ENCODE data around the gene BZW1.

The BZW1 gene

DNA sequence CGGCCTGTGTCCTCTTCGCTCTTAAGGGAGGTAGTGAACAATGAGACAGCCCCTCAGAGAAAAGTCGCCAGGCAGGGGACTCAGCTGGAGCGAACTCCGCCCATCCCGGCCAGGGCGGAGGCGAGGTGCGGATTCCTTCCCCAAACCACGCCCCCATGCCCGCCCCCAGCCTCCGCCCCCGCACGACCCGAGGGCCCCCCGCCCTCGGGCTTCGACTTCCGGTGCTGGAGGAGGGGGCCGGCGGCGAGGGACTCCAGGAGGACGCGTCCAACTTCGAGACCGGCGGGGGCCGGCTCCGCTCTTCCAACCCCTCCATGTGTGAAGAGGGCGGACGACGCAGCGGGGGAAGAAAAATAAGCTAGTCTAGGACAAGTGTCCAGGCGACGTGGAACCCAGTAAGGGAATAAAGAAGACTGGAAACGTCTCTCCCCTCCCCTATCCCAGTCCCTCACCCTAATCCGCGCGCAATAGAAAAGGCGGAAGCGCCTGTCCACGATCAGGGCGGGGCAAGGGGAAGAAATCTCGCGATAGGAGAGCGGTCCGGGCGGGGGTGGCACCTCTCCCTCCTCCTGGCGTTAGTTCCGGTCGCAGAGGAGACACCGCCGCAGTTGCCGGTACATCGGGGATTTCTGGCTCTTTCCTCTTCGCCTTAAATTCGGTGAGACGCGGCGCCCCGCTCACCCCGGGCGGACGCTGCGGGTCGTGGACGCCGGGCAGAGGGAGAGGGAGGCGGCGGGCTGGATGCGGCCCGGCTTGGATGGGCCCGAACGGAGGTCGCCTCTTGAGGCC lies at the start of gene BZW1:
Gene BZW1, plus strand, starts transcription at position 578 of the 789 bp plus-strand sequence. CDS start 1,308 bp downstream, outside the sequence.
- peak; percentile 90 for DNase-seq (ENCODE audit: low read depth)

- DNase-seq (ENCODE audit: low read depth) = no peak
Observed at GRCh38 chr2:200762127-200762526, 49.6 kb upstream of the BZW1 start.

GRCh38 chr2:200763422-200763821 lies 48.3 kb upstream of the BZW1 start:
- no peak for DNase-seq (ENCODE audit: low read depth)

GRCh38 chr2:200765139-200765951 lies 46.4 kb upstream of the BZW1 start:
- DNase-seq (ENCODE audit: low read depth) = peak; percentile 28

DNA sequence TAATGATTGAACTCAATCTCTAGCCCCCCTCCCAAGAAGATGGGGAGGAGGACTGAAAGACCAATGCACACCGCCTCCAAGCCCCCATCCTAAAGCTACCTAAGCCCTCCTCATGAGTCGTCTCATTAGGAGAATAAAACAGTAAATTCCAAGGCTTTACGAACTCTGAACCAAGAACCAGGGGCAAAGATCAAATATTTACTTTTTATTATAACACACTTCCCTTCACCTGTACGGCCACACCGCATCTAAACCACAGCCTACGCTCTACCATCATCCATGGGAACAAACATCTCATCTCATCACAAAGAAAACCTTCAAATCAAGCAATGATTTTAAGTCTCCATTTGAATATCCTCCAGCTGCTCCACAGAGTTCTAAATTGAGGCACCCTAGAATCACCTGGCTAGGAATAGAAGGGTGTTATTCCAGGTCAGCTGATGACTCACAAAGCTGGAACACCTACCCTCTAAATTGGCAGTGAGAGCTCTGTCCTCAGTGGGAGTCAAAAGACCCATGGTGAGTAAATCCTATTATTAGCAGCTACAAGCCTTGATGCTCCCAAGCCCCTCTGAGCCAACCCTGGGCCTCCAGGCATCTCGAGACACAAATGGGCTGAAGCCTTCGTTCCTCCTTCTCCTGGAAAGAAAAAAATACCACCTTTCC lies 45.6 kb upstream of the BZW1 start:
- no peak for DNase-seq (ENCODE audit: low read depth)

- DNase-seq (ENCODE audit: low read depth) = no peak
Observed at GRCh38 chr2:200767111-200767885, 44.4 kb upstream of the BZW1 start.

- no peak for DNase-seq (ENCODE audit: low read depth)
Observed at GRCh38 chr2:200770847-200771246, 40.9 kb upstream of the BZW1 start.

GRCh38 chr2:200772620-200773019 lies 39.1 kb upstream of the BZW1 start:
- DNase-seq (ENCODE audit: low read depth) = no peak

- DNase-seq (ENCODE audit: low read depth) = no peak
Observed at GRCh38 chr2:200773083-200773482, 38.6 kb upstream of the BZW1 start.

DNA sequence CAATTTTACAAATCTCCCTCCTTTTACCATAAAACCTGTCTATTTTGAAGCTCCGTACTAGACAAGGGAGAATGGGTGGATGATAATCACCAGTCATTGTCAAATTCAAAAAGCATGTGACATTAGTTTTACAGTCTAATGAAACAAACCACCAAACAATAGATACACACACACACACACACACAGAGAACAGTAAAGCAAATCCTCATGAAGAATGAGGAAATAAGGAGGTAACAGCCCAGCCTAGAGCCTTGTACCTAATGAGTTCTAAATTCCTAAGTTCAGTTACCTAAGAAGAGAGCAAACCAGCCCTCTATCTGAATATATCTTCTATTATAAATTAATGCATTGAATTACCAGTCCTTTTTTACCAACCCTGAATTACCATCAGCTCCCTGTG lies 36.8 kb upstream of the BZW1 start:
- no peak for DNase-seq (ENCODE audit: low read depth)

DNA sequence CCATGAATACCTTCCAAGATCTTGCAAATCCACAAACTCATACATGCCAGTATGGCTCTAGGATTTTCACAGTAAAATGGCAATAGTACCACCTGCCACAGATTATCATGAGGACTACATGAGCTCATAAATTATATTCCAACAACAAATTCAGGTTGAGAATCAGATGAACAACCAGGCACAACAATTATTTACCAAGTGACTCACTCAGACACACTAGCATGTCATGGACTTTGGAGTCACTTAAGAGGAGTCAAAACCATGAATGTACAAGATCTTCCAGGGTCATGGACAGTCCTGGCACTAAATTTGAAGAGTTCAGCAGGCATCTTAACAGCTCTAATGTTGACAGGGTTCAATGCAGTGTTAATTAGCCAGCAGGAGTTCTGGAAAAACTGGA lies 34.4 kb upstream of the BZW1 start:
- no peak for DNase-seq (ENCODE audit: low read depth)

- no peak for DNase-seq (ENCODE audit: low read depth)
Observed at GRCh38 chr2:200778038-200778437, 33.7 kb upstream of the BZW1 start.

- DNase-seq (ENCODE audit: low read depth) = no peak
Observed at GRCh38 chr2:200779214-200779613, 32.5 kb upstream of the BZW1 start.

GRCh38 chr2:200781616-200782015 lies 30.1 kb upstream of the BZW1 start:
- DNase-seq (ENCODE audit: low read depth) = no peak

DNA sequence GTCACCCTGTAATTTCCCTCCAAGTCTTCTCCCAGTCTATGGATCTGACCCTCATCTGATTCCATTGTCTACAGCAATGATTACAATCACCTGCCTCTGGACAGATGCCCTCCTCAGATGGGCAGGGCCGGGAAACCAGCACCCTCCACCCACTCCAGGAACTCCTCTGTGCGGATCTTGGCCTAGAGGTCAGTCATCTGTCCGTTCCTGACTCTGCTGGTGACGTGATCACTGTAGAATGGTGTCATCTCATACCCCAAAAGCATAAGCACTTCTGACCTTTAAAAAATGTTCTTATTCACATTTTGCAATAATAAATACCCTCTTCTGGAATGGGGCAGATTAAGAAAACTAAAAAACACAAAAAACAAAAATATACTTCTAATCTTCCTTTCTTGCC lies 29.5 kb upstream of the BZW1 start:
- no peak for DNase-seq (ENCODE audit: low read depth)

- DNase-seq (ENCODE audit: low read depth) = no peak
Observed at GRCh38 chr2:200784215-200784614, 27.5 kb upstream of the BZW1 start.

DNA sequence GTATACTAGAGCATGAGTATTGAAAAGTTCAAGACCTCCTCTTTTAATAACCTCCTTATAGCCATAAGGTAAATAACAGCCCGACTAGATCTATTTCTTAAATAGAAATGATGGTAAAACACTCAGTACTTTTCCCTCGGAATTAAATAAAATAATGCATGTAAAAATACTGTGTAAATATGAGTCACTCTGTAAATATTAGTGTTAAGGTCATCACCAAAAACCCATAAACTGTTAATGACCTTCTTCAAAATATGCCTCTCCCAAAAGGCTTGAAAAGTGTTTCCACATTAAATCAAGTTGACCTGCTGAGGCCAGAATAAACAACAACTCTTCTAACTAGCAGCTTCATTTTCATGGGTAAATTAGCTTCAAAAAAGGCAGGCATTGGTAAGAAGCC lies 25.3 kb upstream of the BZW1 start:
- DNase-seq (ENCODE audit: low read depth) = no peak

DNA sequence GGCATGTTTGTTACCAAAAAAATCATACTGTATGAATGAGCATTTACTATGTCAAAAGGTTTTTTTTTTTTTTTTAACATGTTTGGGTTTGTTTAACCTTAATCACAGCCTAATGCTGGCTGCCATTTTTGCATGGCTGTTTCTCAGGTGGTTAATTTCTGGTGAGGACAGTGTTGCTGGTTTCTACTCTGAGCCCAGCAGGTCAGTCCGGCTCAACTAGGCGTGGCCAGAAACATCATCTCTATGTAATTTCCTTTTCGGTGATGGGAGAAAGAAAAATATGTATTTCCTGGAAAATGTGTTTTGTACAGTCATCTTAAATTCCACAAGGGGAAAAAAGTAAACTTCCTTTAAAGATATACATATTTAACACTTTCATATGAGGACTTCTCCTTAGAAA lies 24.9 kb upstream of the BZW1 start:
- DNase-seq (ENCODE audit: low read depth) = no peak

DNA sequence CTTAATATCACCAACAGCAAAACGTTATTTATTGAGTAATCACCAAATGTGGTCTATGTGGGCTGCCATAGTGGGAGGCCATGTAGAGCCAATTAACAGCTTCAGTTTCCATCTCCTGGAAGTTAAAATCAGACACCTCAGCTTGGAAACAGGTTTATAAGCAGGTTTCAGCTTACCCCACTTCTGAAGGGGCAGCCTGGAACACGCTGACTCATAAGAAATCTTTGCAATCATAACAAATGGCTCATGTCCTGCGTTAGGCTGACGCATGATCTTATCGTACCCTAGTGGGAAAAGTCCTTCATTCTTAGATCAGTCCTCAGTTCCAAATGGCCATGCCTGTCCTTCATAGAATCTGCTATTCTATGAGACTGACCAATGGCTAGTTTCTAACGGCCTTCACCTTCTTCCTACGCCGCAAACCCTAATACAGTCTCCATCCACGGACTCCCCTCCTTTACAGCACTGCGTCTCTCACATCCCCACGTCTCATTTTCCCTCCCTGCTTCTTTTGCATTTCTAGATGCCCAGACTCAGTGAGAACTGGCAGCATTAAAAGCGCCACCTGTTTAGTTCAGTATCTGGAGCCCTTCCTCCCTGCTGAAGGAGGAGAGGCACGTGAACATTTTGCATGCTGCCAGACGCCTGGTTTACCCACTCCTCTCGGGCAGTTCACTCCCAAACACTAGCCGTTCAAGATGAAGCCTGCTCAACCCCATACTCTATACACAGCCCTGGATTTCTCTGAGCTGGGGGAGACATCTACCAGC lies 24.2 kb upstream of the BZW1 start:
- DNase-seq (ENCODE audit: low read depth) = no peak

- DNase-seq (ENCODE audit: low read depth) = no peak
Observed at GRCh38 chr2:200788121-200788718, 23.5 kb upstream of the BZW1 start.

DNA sequence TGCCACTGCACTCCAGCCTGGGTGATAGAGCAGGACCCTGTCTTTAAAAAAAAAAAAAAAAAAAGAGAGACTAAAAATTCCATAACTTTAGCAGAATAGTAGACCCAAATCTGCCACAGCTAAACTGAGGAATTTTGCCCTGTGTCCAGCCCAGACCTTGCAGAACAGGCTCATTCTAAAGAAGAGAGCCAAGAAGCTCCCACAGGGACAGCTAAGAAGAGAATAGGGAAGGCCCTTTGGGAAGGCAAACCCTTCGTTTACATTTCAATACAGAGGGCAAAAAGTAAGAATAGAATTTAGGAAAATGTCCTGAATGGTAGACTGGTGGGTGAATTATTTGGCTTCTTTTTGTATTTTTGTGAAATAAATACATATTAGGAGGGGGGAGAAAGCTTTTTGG lies 21.5 kb upstream of the BZW1 start:
- DNase-seq (ENCODE audit: low read depth) = no peak
